Hematopoietic multipotent progenitor cell treated with erythropoietin and hydrocortisone succinate and interleukin-3 and kit ligand, for 17 days (in vitro differentiated cells): ENCODE data around the gene KCNJ5.

Source experiments
- DNase-seq: peaks from one replicate; pipeline ENCODE4 v3.0.0-alpha.2; 2015; ENCODE audit warnings: low spot score

Gene KCNJ5

GRCh38 chr11:128956401-128957201 is 65.4 kb downstream of the KCNJ5 start:
- DNase-seq: no peak

DNA sequence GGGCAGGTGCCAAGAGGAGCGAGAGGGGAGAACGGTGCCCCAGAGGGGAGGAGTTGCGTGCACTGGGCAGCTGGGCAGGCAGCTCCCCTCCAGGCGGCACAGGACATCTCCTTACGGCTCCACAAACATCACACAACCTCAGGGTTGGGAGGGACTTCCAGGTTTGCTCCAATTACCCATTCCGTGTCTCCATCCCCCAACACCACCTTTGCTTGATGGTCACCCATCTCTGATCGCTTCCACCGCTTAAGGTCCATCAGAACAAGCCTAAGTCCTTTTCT is 66.0 kb downstream of the KCNJ5 start:
- DNase-seq: no peak

DNA sequence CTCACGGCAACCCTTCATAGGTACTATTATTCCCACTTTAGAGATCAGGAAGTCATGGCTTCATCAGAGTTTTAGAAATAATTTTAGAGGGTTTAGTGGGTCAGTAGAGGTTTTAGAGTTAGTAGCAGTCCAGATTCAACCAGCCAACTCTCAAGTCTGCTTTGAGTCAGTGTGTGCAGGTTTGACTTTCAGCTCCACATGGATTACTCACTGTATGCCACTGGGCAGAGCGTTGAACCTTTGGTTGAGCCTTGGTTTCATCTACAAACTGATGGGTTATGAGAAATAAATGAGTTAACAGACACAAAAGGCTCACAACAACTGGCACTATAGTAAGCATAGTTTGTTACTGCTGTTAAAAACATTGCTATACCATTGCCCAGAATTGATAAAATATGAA is 70.5 kb downstream of the KCNJ5 start:
- DNase-seq: no peak

DNA sequence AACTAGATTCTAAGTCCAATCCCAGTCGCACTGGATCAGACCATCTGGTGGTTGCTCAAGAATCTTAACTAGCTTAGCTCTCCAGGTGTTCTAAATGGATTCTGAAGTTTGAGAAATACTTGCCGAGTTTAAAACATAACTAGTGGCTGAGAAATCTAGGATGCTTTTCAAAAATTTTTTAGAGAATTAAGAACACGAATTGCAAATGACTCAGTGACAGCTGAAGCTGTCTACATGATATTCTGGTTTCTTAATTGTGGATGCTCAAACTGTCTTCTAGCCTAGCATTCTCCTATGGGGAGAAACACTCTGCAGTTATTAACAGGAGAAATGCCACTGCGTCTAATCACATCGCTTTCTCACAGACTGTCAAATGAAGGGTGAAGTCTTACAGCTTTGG is 71.7 kb downstream of the KCNJ5 start:
- no peak for DNase-seq

GRCh38 chr11:128963744-128964325 is 72.7 kb downstream of the KCNJ5 start:
- no peak for DNase-seq

DNA sequence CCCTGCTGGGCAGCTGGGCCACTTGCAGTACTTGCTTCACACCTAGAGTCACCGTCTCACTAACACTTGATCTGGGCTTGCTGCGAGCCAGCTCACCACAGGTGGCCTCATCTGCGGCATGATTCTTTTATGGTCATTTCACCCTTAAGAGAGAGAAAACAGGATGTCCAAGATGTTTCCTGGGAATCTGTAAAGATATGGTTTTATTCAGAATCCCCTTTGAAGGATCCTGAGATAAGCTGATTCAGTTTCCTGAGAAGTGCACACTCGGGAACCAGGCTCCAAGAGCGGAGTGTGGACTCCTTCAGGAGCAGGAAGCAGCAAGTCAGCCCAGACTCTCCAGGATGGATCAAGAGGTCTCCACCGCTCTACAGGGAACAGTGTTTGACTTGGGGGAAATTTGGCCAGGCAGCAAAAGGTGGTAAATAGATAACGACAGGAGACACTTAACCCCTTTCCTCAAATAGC is 73.3 kb downstream of the KCNJ5 start:
- no peak for DNase-seq

DNA sequence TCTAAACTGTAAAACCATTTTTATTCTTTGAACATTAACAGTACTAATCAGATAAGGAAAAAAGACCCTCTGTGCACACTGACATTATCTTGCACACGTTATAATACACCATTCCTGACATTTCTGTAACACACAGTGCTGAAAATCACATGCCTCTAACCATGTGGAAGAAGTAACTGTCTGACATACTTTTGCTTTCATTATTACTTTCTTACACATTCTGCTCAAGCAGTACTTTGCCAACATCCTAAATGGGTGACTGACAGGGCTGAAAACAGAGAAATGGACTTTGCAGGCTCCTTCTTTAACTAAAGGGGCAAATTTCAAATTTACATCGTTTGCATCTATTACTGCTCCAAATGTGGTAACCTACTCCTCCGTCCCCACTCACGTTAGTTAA is 74.3 kb downstream of the KCNJ5 start:
- no peak for DNase-seq

DNA sequence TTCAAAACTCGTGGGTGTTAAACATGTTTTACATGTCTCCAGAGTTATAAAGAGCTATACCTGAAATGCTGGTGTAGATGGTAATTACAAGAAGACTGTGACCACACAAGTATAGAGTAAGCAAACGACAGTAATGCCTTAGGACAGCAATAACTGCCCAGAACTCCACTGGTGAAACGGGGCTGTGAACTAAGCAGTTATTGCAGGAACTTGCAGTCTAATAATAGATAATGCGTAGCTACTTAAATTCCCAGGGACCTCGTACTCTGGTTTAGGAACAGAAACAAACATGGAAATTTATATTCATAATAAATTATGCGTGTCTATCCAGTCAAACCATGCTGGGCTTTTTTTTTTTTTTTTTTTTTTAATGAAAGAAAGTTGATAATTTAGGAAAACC is 76.4 kb downstream of the KCNJ5 start:
- no peak for DNase-seq

DNA sequence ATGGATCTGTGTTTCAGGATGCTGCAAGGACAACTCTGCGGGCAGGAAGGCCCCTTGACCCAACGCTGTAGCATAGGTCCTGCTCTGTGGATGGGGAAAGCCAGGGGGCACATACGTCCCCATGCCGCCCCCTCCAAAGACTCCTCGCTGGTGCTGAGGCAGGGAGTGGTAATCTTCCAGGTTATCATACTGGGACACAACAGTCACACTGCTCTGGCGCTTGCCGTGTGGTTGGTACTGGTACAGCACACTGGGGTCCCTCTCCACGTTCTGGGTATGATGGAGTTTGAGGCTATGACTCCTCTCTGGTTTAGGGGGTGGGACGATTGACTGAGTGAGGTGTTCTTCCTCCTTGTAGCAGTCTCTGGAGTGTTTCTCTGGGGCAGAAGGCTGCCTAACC is 77.8 kb downstream of the KCNJ5 start:
- no peak for DNase-seq
